Mesendoderm (in vitro differentiated cells): Measurements from ENCODE around the gene SLC22A4.

Experiments
- DNase-seq: peaks from one replicate; pipeline ENCODE4 v3.0.0; 2013
- H2AK5ac ChIP-seq: 2 replicates; pipeline ENCODE4 v1.6.1; 2013; ENCODE audit warnings: low read length, inconsistent platforms
- H2BK120ac ChIP-seq: 2 replicates; pipeline ENCODE4 v1.6.1; 2013; ENCODE audit warnings: low read depth, mild to moderate bottlenecking, low read length, moderate library complexity, mixed read lengths
- H2BK15ac ChIP-seq: replicated peaks from 2 replicates; pipeline ENCODE4 v1.6.1; 2013; ENCODE audit warnings: low read depth, mild to moderate bottlenecking, moderate library complexity
- H2BK5ac ChIP-seq: 2 replicates; pipeline ENCODE4 v1.6.1; 2013; ENCODE audit warnings: low read length, inconsistent platforms
- H3K18ac ChIP-seq: 2 replicates; pipeline ENCODE4 v1.6.1; 2013; ENCODE audit warnings: mild to moderate bottlenecking, low read length, mixed read lengths
- H3K23ac ChIP-seq: one replicate; pipeline ENCODE4 v1.6.1; 2013; ENCODE audit warnings: low read length
- H3K27ac ChIP-seq: 2 replicates; pipeline ENCODE4 v1.5.1; 2013; ENCODE audit warnings: low read depth, mild to moderate bottlenecking, inconsistent platforms, low read length, moderate library complexity
- H3K27me3 ChIP-seq: 2 replicates; pipeline ENCODE4 v1.6.1; 2013; ENCODE audit warnings: low read length, control low read depth, mild to moderate bottlenecking, inconsistent platforms; ENCODE audit not compliant: insufficient read depth, poor library complexity
- H3K36me3 ChIP-seq: 2 replicates; pipeline ENCODE4 v1.6.1; 2013; ENCODE audit warnings: low read length, inconsistent platforms; ENCODE audit not compliant: control insufficient read depth, insufficient read depth
- H3K4ac ChIP-seq: one replicate; pipeline ENCODE4 v1.6.1; 2013; ENCODE audit warnings: low read depth, mild to moderate bottlenecking, low read length, moderate library complexity
- H3K4me1 ChIP-seq: 2 replicates; pipeline ENCODE4 v1.6.1; 2013; ENCODE audit warnings: low read depth, low read length, inconsistent platforms; ENCODE audit not compliant: control insufficient read depth
- H3K4me2 ChIP-seq: 2 replicates; pipeline ENCODE4 v1.6.1; 2013; ENCODE audit warnings: low read length
- H3K4me3 ChIP-seq: 2 replicates; pipeline ENCODE4 v1.5.1; 2013; ENCODE audit warnings: mild to moderate bottlenecking, low read length
- H3K56ac ChIP-seq: one replicate; pipeline ENCODE4 v1.6.1; 2013; ENCODE audit warnings: low read length
- H3K79me1 ChIP-seq: 2 replicates; pipeline ENCODE4 v1.6.1; 2013; ENCODE audit warnings: low read length, inconsistent platforms
- H3K79me2 ChIP-seq: 2 replicates; pipeline ENCODE4 v1.6.1; 2013; ENCODE audit warnings: mild to moderate bottlenecking, low read length; ENCODE audit not compliant: control insufficient read depth, insufficient read depth
- H3K9ac ChIP-seq: 2 replicates; pipeline ENCODE4 v1.6.1; 2013; ENCODE audit warnings: low read length, inconsistent platforms
- H4K5ac ChIP-seq: one replicate; pipeline ENCODE4 v1.6.1; 2013; ENCODE audit warnings: low read length
- H4K8ac ChIP-seq: one replicate; pipeline ENCODE4 v1.6.1; 2013; ENCODE audit warnings: low read depth, mild to moderate bottlenecking, control low read depth, low read length, moderate library complexity
- WGBS: extraction: QIAGEN DNeasy Blood & Tissue Kit; methylation state at CpG from one replicate; pipeline ENCODE4 v1.1.7; 2013; ENCODE audit warnings: low lambda C conversion rate, missing lambda C conversion rate; ENCODE audit not compliant: insufficient coverage; ENCODE audit errors: extremely low coverage; 5-methylcytosine and 5-hydroxymethylcytosine counted together

SLC22A4 gene

GRCh38 chr5:132389585-132390286, 95.5 kb downstream of the SLC22A4 start:
- Histone ChIP-seq H4K8ac (no peak overlapping the region), H3K4me3 (no peak overlapping the region), H3K4me2 (no peak overlapping the region), H3K79me2 (no peaks in the 10 kb centered on the region), H3K27me3 (no peaks in the 10 kb centered on the region), H3K79me1 (no peaks in the 10 kb centered on the region), H3K36me3 (no peaks in the 10 kb centered on the region), H3K23ac (no peak overlapping the region), H3K4me1 (no peaks in the 10 kb centered on the region), H2BK120ac (no peak overlapping the region), H3K9ac (no peak overlapping the region), H3K56ac (no peak overlapping the region), H3K4ac (no peak overlapping the region), H4K5ac (no peak overlapping the region), H3K27ac (no peak overlapping the region), H2AK5ac (no peak overlapping the region), H3K18ac (no peak overlapping the region), H2BK15ac (no peak overlapping the region), H2BK5ac (no peak overlapping the region)
- no CpG with 5 or more reads among the region's 10 CpGs for WGBS
- DNase-seq = peak; percentile 94

GRCh38 chr5:132391247-132391646, 97.1 kb downstream of the SLC22A4 start:
- no peak overlapping the region for H4K5ac ChIP-seq
- H2AK5ac ChIP-seq = no peak overlapping the region
- H3K4me2 ChIP-seq = no peak overlapping the region
- no peaks in the 10 kb centered on the region for H3K4me1 ChIP-seq
- H3K4me3 ChIP-seq = no peak overlapping the region
- no peak for DNase-seq
- H4K8ac ChIP-seq = no peak overlapping the region
- no peak overlapping the region for H3K4ac ChIP-seq
- H3K9ac ChIP-seq = no peak overlapping the region
- H2BK120ac ChIP-seq = no peak overlapping the region
- H3K27me3 ChIP-seq = no peaks in the 10 kb centered on the region
- no peaks in the 10 kb centered on the region for H3K79me1 ChIP-seq
- H3K36me3 ChIP-seq = no peaks in the 10 kb centered on the region
- no peaks in the 10 kb centered on the region for H3K79me2 ChIP-seq
- no peak overlapping the region for H3K56ac ChIP-seq
- no peak overlapping the region for H3K23ac ChIP-seq
- no peak overlapping the region for H2BK5ac ChIP-seq
- no peak overlapping the region for H2BK15ac ChIP-seq
- H3K18ac ChIP-seq = no peak overlapping the region
- no CpG with 5 or more reads among the region's 5 CpGs for WGBS
- H3K27ac ChIP-seq = no peak overlapping the region

GRCh38 chr5:132391870-132392269, 97.7 kb downstream of the SLC22A4 start:
- no peaks in the 10 kb centered on the region for H3K79me1 ChIP-seq
- no peak overlapping the region for H3K4ac ChIP-seq
- no peak overlapping the region for H2BK15ac ChIP-seq
- no peak overlapping the region for H3K4me2 ChIP-seq
- DNase-seq = no peak
- no peak overlapping the region for H3K4me3 ChIP-seq
- H3K27me3 ChIP-seq = no peaks in the 10 kb centered on the region
- no peak overlapping the region for H3K23ac ChIP-seq
- H2BK120ac ChIP-seq = no peak overlapping the region
- H3K56ac ChIP-seq = no peak overlapping the region
- H3K79me2 ChIP-seq = no peaks in the 10 kb centered on the region
- no peaks in the 10 kb centered on the region for H3K36me3 ChIP-seq
- H2AK5ac ChIP-seq = no peak overlapping the region
- no peak overlapping the region for H3K27ac ChIP-seq
- H4K5ac ChIP-seq = no peak overlapping the region
- no peak overlapping the region for H4K8ac ChIP-seq
- no peak overlapping the region for H3K9ac ChIP-seq
- H3K4me1 ChIP-seq = no peaks in the 10 kb centered on the region
- H2BK5ac ChIP-seq = no peak overlapping the region
- H3K18ac ChIP-seq = no peak overlapping the region

- H2BK5ac ChIP-seq = no peak overlapping the region
- no peak overlapping the region for H2BK15ac ChIP-seq
- no peak overlapping the region for H3K27ac ChIP-seq
- H3K4me2 ChIP-seq = no peak overlapping the region
- H3K36me3 ChIP-seq = no peaks in the 10 kb centered on the region
- no peak overlapping the region for H3K4ac ChIP-seq
- H3K18ac ChIP-seq = no peak overlapping the region
- H3K4me3 ChIP-seq = no peak overlapping the region
- H3K79me1 ChIP-seq = no peaks in the 10 kb centered on the region
- H3K9ac ChIP-seq = no peak overlapping the region
- no peaks in the 10 kb centered on the region for H3K79me2 ChIP-seq
- no peaks in the 10 kb centered on the region for H3K27me3 ChIP-seq
- H4K8ac ChIP-seq = no peak overlapping the region
- H3K56ac ChIP-seq = no peak overlapping the region
- H4K5ac ChIP-seq = no peak overlapping the region
- no peak overlapping the region for H3K23ac ChIP-seq
- DNase-seq = no peak
- no CpG with 5 or more reads among the region's 8 CpGs for WGBS
- H2AK5ac ChIP-seq = no peak overlapping the region
- H3K4me1 ChIP-seq = no peaks in the 10 kb centered on the region
- H2BK120ac ChIP-seq = no peak overlapping the region
Measured at GRCh38 chr5:132392411-132392810, 98.2 kb downstream of the SLC22A4 start.

- no peak overlapping the region for H3K4me3 ChIP-seq
- H2AK5ac ChIP-seq = no peak overlapping the region
- no peak overlapping the region for H3K27ac ChIP-seq
- H3K79me1 ChIP-seq = no peaks in the 10 kb centered on the region
- WGBS = no CpG with 5 or more reads among the region's 6 CpGs
- H2BK15ac ChIP-seq = no peak overlapping the region
- DNase-seq = no peak
- H3K18ac ChIP-seq = no peak overlapping the region
- no peak overlapping the region for H3K56ac ChIP-seq
- no peaks in the 10 kb centered on the region for H3K79me2 ChIP-seq
- no peak overlapping the region for H2BK120ac ChIP-seq
- no peak overlapping the region for H4K5ac ChIP-seq
- H4K8ac ChIP-seq = no peak overlapping the region
- H3K4me1 ChIP-seq = no peaks in the 10 kb centered on the region
- H3K23ac ChIP-seq = no peak overlapping the region
- no peak overlapping the region for H2BK5ac ChIP-seq
- no peak overlapping the region for H3K4ac ChIP-seq
- H3K9ac ChIP-seq = no peak overlapping the region
- H3K27me3 ChIP-seq = no peaks in the 10 kb centered on the region
- H3K4me2 ChIP-seq = no peak overlapping the region
- H3K36me3 ChIP-seq = no peaks in the 10 kb centered on the region
Measured at GRCh38 chr5:132392978-132393825, 99.0 kb downstream of the SLC22A4 start.
